ENCODE results near the gene TUFT1.
A peak's percentile ranks its signal among the peaks of the same experiment; 100 is the strongest.

TUFT1 gene

GRCh38 chr1:151533870-151534269, 6.2 kb upstream of the TUFT1 start:
- Histone ChIP-seq H3K36me3 (replicated peaks) (no peaks in the 10 kb centered on the region), H3K4me3 (ENCODE audit: low read depth, low read length) (no peak overlapping the region), H3K27ac (no peak overlapping the region), H3K27me3 (replicated peaks) (no peaks in the 10 kb centered on the region)
- in situ Hi-C loops (cut with HindIII; ENCODE audit: low pct_ligation_motif_present, low sequenced_read_pairs): no loop called here
- DNase-seq: no peak
- TF ChIP-seq, protein P1, sequence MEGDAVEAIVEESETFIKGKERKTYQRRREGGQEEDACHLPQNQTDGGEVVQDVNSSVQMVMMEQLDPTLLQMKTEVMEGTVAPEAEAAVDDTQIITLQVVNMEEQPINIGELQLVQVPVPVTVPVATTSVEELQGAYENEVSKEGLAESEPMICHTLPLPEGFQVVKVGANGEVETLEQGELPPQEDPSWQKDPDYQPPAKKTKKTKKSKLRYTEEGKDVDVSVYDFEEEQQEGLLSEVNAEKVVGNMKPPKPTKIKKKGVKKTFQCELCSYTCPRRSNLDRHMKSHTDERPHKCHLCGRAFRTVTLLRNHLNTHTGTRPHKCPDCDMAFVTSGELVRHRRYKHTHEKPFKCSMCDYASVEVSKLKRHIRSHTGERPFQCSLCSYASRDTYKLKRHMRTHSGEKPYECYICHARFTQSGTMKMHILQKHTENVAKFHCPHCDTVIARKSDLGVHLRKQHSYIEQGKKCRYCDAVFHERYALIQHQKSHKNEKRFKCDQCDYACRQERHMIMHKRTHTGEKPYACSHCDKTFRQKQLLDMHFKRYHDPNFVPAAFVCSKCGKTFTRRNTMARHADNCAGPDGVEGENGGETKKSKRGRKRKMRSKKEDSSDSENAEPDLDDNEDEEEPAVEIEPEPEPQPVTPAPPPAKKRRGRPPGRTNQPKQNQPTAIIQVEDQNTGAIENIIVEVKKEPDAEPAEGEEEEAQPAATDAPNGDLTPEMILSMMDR (IDR thresholded peaks at IDR 0.05; ENCODE audit: low read depth, low read length, missing control alignments): no peak

DNA sequence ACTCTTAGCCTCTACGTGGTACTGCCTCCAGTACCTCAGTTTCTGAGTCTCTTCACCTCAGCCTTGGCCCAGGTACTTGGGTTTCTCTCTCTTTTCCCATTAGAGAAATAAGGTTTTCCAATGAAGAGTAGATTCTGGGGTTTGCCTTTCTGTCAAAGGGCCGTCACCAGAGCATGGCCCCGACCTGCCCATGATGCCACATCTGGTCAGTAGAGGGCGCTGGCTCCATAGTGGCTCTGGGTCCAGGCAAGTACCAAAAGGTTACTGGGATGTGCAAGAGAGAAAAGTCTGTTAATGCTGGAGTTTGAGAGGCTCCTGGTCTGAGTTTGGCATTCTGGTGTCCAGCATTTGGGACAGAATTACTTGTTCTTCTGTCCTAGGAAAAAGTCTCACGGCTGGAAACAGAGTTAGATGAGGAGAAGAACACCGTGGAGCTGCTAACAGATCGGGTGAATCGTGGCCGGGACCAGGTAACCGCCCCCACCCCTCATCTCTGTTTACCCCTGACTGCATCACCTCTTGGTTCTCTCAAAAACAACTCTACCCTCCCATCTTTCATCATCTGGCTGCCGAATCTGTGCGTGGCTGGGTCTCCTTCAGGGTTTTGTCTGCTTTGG, 5.3 kb upstream of the TUFT1 start:
- no peak overlapping the region for H3K27ac ChIP-seq
- H3K4me3 ChIP-seq (ENCODE audit: low read depth, low read length): no peak overlapping the region
- H3K27me3 ChIP-seq (replicated peaks): no peaks in the 10 kb centered on the region
- DNase-seq: peak; percentile 75
- in situ Hi-C loops (cut with HindIII; ENCODE audit: low pct_ligation_motif_present, low sequenced_read_pairs): no loop called here
- H3K36me3 ChIP-seq (replicated peaks): no peaks in the 10 kb centered on the region
- TF ChIP-seq, protein P1 (IDR thresholded peaks at IDR 0.05; ENCODE audit: low read depth, low read length, missing control alignments): peak; percentile 99

DNA sequence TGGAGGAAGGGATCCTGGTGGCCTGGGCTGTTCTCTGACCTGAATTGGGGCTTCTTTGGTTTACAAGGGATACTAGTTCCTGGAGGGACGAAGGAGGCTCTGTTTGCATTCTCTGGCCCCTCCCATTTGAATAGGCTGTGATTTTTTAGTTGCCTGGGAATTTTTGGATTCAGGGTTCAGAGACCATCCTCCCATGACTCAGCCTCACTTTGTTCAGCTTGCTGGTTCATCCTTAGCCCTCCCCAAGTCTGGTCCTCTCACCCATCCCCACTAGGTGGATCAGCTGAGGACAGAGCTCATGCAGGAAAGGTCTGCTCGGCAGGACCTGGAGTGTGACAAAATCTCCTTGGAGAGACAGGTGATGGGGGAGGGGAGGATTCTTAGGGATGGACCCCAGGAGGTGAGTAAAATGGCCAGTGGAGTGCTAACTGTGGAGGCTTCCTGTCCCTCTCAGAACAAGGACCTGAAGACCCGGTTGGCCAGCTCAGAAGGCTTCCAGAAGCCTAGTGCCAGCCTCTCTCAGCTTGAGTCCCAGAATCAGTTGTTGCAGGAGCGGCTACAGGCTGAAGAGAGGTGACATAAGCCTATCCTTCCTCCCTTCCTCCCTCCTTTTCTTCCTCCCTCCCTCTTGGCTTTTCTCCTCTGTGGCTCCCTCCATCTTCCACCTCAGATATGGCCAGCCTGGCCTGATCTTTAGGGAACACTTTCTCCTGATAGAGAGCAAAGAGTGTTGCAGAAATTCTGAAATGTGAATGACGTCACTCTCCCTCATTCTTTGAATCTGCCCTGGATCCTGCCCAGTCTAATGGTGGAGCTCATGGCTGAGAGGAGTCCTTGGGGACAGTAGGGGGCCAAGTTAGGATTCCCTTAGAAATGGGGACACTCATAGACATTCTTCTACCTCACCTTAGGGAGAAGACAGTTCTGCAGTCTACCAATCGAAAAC, 4.5 kb upstream of the TUFT1 start:
- no peaks in the 10 kb centered on the region for H3K36me3 ChIP-seq (replicated peaks)
- in situ Hi-C loops (cut with HindIII; ENCODE audit: low pct_ligation_motif_present, low sequenced_read_pairs): no loop called here

DNA sequence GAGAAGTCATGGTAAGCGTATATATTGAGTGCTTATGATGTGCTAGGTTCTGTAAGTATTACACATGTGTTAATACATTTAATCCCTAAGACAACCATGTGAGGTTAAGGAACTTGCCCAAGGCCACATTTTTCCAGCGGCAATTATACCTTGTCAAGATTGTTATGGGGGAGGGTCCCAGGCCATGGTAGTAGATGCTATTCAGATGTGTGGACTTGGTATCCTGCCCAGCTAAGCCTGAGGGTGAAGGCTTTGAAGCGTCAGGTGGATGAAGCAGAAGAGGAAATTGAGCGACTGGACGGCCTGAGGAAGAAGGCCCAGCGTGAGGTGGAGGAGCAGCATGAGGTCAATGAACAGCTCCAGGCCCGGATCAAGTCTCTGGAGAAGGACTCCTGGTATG, 3.6 kb upstream of the TUFT1 start:
- in situ Hi-C loops (cut with HindIII; ENCODE audit: low pct_ligation_motif_present, low sequenced_read_pairs): no loop called here
- peak overlapping the region; percentile 28 for H3K27ac ChIP-seq

More for the DNA sequence above, 4.5 kb upstream of the TUFT1 start:
- no peak overlapping the region for H3K27ac ChIP-seq
- no peak overlapping the region for H3K4me3 ChIP-seq (ENCODE audit: low read depth, low read length)
- no peak for DNase-seq
- H3K27me3 ChIP-seq (replicated peaks): no peaks in the 10 kb centered on the region
- TF ChIP-seq, protein P1 (IDR thresholded peaks at IDR 0.05; ENCODE audit: low read depth, low read length, missing control alignments): no peak

DNA sequence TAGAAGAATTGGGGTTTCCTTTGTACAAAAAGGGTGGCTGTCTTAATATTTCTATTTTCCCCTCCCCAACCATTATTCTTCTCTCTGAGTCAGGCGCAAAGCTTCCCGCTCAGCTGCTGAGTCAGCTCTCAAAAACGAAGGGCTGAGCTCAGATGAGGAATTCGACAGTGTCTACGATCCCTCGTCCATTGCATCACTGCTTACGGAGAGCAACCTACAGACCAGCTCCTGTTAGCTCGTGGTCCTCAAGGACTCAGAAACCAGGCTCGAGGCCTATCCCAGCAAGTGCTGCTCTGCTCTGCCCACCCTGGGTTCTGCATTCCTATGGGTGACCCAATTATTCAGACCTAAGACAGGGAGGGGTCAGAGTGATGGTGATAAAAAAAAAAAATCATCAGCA, 3.0 kb upstream of the TUFT1 start:
- Histone ChIP-seq H3K27ac (peak overlapping the region; percentile 59), H3K36me3 (replicated peaks) (no peaks in the 10 kb centered on the region), H3K4me3 (ENCODE audit: low read depth, low read length) (no peak overlapping the region), H3K27me3 (replicated peaks) (no peaks in the 10 kb centered on the region)
- peak; percentile 97 for DNase-seq
- TF ChIP-seq, protein P1 (IDR thresholded peaks at IDR 0.05; ENCODE audit: low read depth, low read length, missing control alignments): no peak
- in situ Hi-C loops (cut with HindIII; ENCODE audit: low pct_ligation_motif_present, low sequenced_read_pairs): no loop called here

More for the DNA sequence above, 3.6 kb upstream of the TUFT1 start:
- Histone ChIP-seq H3K36me3 (replicated peaks) (no peaks in the 10 kb centered on the region), H3K4me3 (ENCODE audit: low read depth, low read length) (no peak overlapping the region), H3K27me3 (replicated peaks) (no peaks in the 10 kb centered on the region)
- DNase-seq: no peak
- TF ChIP-seq, protein P1 (IDR thresholded peaks at IDR 0.05; ENCODE audit: low read depth, low read length, missing control alignments): no peak
